Brain microvascular endothelial cell (primary cell): ENCODE measurements around the gene POLR3F.
"Not testable (repeated sequence)": the region's sequence is repeated elsewhere in the genome, so short reads cannot be mapped to it uniquely, and the experiment has no call there.

Experiments
- DNase-seq: peaks from one replicate; pipeline ENCODE4 v3.0.0-alpha.2; 2020
- H3K27ac ChIP-seq: fragments of 250-450 bp; sonication (Bioruptor Pico); 2 replicates; pipeline ENCODE4 v1.5.1; 2020; ENCODE audit warnings: mild to moderate bottlenecking, moderate library complexity
- H3K27me3 ChIP-seq: fragments of 250-450 bp; sonication (Bioruptor Pico); replicated peaks from 2 replicates; pipeline ENCODE4 v1.5.1; 2020; ENCODE audit warnings: mild to moderate bottlenecking
- H3K36me3 ChIP-seq: fragments of 250-450 bp; sonication (Bioruptor Pico); replicated peaks from 2 replicates; pipeline ENCODE4 v1.5.1; 2020; ENCODE audit warnings: mild to moderate bottlenecking
- H3K4me3 ChIP-seq: 2 replicates; pipeline ENCODE4 v1.5.1; 2011; ENCODE audit warnings: low read depth, mild to moderate bottlenecking, control low read depth, low read length, moderate library complexity
- CTCF ChIP-seq: IDR thresholded peaks from 2 replicates; pipeline ENCODE4 v1.5.1; 2011; ENCODE audit warnings: low read depth, mild to moderate bottlenecking, moderate library complexity, low read length, control low read depth, inconsistent platforms; ENCODE audit errors: missing control alignments
- in situ Hi-C: cut with HindIII; loops from 2 replicates; pipeline ENCODE4 v1.10.0; 2017; ENCODE audit warnings: low sequenced_read_pairs, low pct_ligation_motif_present

The POLR3F gene

GRCh38 chr20:18523066-18523465 is 55.9 kb downstream of the POLR3F start:
- no peak overlapping the region for H3K27ac ChIP-seq
- H3K36me3 ChIP-seq, result peaks cover 36% of the 10 kb centered on the region

DNA sequence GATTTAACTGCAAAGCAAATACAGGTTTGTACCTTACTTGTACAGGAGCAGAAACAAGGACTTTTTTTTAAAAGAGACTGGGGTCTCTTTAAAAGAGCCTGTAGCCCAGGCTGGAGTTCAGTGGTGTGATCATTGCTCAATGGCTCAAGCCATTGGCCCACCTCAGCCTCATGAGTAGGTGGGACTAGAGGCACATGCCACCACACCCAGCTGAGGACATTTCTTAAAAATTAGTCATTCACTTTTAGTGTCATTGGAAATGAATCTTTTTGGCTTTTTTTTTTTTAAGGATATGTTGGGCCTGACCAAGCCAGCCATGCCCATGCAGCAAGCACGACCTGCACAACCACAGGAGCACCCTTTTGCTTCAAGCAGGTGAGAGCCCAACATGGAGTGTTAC is 57.5 kb downstream of the POLR3F start:
- Histone ChIP-seq H3K36me3 (peaks cover 52% of the 10 kb centered on the region), H3K27ac (peak overlapping the region; percentile 56), H3K27me3 (no peaks in the 10 kb centered on the region), H3K4me3 (no peak overlapping the region)
- DNase-seq, result peak; percentile 48
- TF ChIP-seq CTCF, result no peak
- in situ Hi-C loops, result no loop called here

More at GRCh38 chr20:18523066-18523465, 55.9 kb downstream of the POLR3F start:
- in situ Hi-C loops, result no loop called here
- no peak for DNase-seq
- Histone ChIP-seq H3K27me3 (no peaks in the 10 kb centered on the region), H3K4me3 (no peak overlapping the region)
- TF ChIP-seq CTCF, result no peak

DNA sequence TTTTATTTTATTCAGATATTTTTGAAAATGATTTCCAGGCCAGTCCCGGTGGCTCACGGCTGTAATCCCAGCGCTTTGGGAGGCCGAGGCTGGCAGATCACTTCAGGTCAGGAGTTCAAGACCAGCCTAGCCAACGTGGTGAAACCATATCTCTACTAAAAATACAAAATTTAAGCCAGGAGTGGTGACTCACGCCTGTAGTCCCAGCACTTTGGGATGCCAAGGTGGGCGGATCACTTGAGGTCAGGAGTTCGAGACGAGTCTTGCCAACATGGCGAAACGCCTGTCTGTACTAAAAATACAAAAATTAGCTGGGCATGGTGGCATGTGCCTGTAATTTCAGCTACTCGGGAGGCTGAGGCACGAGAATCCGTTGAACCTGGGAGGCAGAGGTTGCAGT is 59.6 kb downstream of the POLR3F start:
- DNase-seq, result peak; percentile 31
- H3K27me3 ChIP-seq, H3K4me3 ChIP-seq, in situ Hi-C loops: not testable (repeated sequence)
- H3K27ac ChIP-seq, result peak overlapping the region; percentile 60
- peaks cover 65% of the 10 kb centered on the region for H3K36me3 ChIP-seq

- H3K36me3 ChIP-seq, result peaks cover 71% of the 10 kb centered on the region
- in situ Hi-C loops, result no loop called here
- DNase-seq, result no peak
- no peaks in the 10 kb centered on the region for H3K27me3 ChIP-seq
- H3K27ac ChIP-seq, result peak overlapping the region; percentile 60
- TF ChIP-seq CTCF, result no peak
- no peak overlapping the region for H3K4me3 ChIP-seq
Observed at GRCh38 chr20:18527339-18527738, 60.1 kb downstream of the POLR3F start.

GRCh38 chr20:18527836-18528235 is 60.6 kb downstream of the POLR3F start:
- Histone ChIP-seq H3K4me3 (no peak overlapping the region), H3K36me3 (peaks cover 76% of the 10 kb centered on the region), H3K27ac (peak overlapping the region; percentile 60), H3K27me3 (no peaks in the 10 kb centered on the region)
- DNase-seq, result peak; percentile 57
- no peak for TF ChIP-seq CTCF
- in situ Hi-C loops, result no loop called here

GRCh38 chr20:18529041-18529440 is 61.9 kb downstream of the POLR3F start:
- H3K36me3 ChIP-seq, result peaks cover 87% of the 10 kb centered on the region
- no peak overlapping the region for H3K4me3 ChIP-seq
- in situ Hi-C loops, result no loop called here
- H3K27me3 ChIP-seq, result no peaks in the 10 kb centered on the region
- DNase-seq, result no peak
- no peak for TF ChIP-seq CTCF
- no peak overlapping the region for H3K27ac ChIP-seq

DNA sequence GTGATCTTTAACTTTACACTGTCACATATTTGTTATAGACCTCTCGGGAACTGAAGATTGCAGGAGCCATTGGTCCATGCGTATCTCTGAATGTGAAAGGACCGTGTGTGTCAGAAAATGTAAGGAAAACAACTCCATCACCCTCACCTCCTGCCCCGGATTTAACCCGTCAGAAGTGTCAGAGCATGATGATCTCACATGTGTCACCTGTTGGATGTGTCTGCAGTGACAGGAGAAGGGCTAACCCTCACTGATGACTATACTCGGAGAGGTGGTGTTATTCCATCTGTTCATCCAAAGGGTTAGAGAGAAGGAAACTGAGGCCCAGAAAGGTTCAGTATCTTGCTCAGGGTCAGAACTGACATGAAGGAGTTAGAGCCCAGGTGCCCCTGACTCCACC is 65.4 kb downstream of the POLR3F start:
- H3K27ac ChIP-seq, result no peak overlapping the region
- no peaks in the 10 kb centered on the region for H3K27me3 ChIP-seq
- peaks cover 70% of the 10 kb centered on the region for H3K36me3 ChIP-seq
- no peak for DNase-seq
- no peak overlapping the region for H3K4me3 ChIP-seq
- no peak for TF ChIP-seq CTCF
- in situ Hi-C loops, result no loop called here
